HUES64 (cell line): Measurements from ENCODE around the gene TXNDC2.

Experiments
- H3K27ac ChIP-seq: 2 replicates; pipeline ENCODE4 v1.7.0; 2013; ENCODE audit warnings: low read depth, low read length, inconsistent platforms
- H3K27me3 ChIP-seq: 2 replicates; pipeline ENCODE4 v1.6.1; 2013; ENCODE audit warnings: mild to moderate bottlenecking, low read length; ENCODE audit not compliant: insufficient read depth
- H3K36me3 ChIP-seq: 2 replicates; pipeline ENCODE4 v1.6.1; 2013; ENCODE audit warnings: mild to moderate bottlenecking, low read length; ENCODE audit not compliant: insufficient read depth
- H3K4me1 ChIP-seq: 2 replicates; pipeline ENCODE4 v1.6.1; 2013; ENCODE audit warnings: mild to moderate bottlenecking, low read length, moderate library complexity; ENCODE audit not compliant: insufficient read depth
- H3K4me3 ChIP-seq: 2 replicates; pipeline ENCODE4 v1.5.1; 2013; ENCODE audit warnings: mild to moderate bottlenecking, low read length, moderate library complexity
- H3K9ac ChIP-seq: 2 replicates; pipeline ENCODE4 v1.6.1; 2013; ENCODE audit warnings: mild to moderate bottlenecking, low read depth, low read length
- H3K9me3 ChIP-seq: 2 replicates; pipeline ENCODE4 v1.6.1; 2013; ENCODE audit warnings: low read depth, low read length; ENCODE audit not compliant: insufficient read depth
- WGBS: fragments of 150-250, 120-280 bp; methylation state at CpG from one replicate; pipeline ENCODE4 v1.1.7; 2013; ENCODE audit warnings: missing lambda C conversion rate; 5-methylcytosine and 5-hydroxymethylcytosine counted together

Gene TXNDC2

DNA sequence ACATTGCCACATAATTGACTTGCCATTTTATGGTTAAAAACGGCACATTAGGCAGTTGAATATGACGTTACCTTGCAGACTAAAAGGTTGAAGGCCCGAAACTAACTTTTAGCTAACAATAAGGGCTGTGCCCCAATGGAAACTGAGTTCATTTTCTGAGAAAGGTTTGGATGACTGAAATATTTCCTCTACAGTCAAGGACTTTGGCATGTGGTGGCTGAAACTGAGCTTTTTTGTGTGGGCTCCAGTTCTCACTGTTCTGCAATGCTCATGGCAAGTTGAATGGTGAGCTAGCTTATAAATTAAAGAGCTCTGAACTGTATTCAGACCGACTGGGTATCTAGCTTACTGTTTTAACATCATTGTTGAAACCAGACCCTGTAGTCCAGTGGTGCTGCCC lies 23.8 kb upstream of the TXNDC2 start:
- no peak overlapping the region for H3K9ac ChIP-seq
- no peaks in the 10 kb centered on the region for H3K4me1 ChIP-seq
- no peak overlapping the region for H3K4me3 ChIP-seq
- H3K36me3 ChIP-seq = no peaks in the 10 kb centered on the region
- H3K27ac ChIP-seq = no peak overlapping the region
- no peaks in the 10 kb centered on the region for H3K27me3 ChIP-seq
- 92% methylated on average over 4 of the region's 4 CpGs for WGBS
- peaks cover 9% of the 10 kb centered on the region for H3K9me3 ChIP-seq

GRCh38 chr18:9862686-9863085 lies 23.1 kb upstream of the TXNDC2 start:
- Histone ChIP-seq H3K9me3 (peaks cover 9% of the 10 kb centered on the region), H3K36me3 (no peaks in the 10 kb centered on the region)
- WGBS = 76% methylated on average over 3 of the region's 3 CpGs

DNA sequence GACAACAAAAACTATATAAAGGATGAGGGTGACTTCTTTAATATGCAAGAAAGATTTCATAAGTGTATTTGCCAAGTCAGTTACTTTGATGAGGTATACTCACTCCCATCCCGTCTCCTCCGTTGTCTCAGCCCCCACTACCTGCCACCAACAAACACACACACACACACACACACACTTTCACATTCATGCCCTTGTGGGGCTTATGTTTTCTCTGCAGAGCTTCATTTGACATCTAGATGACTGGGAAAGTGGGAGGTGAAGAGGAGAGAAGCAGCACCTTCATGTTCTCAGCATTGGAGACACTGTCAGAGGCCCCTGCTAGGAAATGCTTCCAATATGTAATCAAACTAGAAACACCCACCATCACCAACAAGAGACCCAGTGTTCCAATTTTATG lies 22.5 kb upstream of the TXNDC2 start:
- H3K27ac ChIP-seq = no peak overlapping the region
- H3K9me3 ChIP-seq = peaks cover 9% of the 10 kb centered on the region
- H3K4me1 ChIP-seq = no peaks in the 10 kb centered on the region
- no peak overlapping the region for H3K4me3 ChIP-seq
- no peaks in the 10 kb centered on the region for H3K36me3 ChIP-seq
- WGBS = no CpG with 5 or more reads among the region's 2 CpGs
- no peaks in the 10 kb centered on the region for H3K27me3 ChIP-seq
- no peak overlapping the region for H3K9ac ChIP-seq

More at GRCh38 chr18:9862686-9863085, 23.1 kb upstream of the TXNDC2 start:
- Histone ChIP-seq H3K9ac (no peak overlapping the region), H3K4me3 (no peak overlapping the region), H3K4me1 (no peaks in the 10 kb centered on the region), H3K27ac (no peak overlapping the region), H3K27me3 (no peaks in the 10 kb centered on the region)

GRCh38 chr18:9865764-9866490 lies 19.8 kb upstream of the TXNDC2 start:
- H3K9ac ChIP-seq = no peak overlapping the region
- H3K27ac ChIP-seq = no peak overlapping the region

GRCh38 chr18:9866627-9867026 lies 19.1 kb upstream of the TXNDC2 start:
- H3K9ac ChIP-seq = no peak overlapping the region
- WGBS = 89% methylated on average over 3 of the region's 3 CpGs
- H3K27ac ChIP-seq = no peak overlapping the region
- H3K4me1 ChIP-seq = peaks cover 25% of the 10 kb centered on the region
- H3K36me3 ChIP-seq = no peaks in the 10 kb centered on the region
- no peak overlapping the region for H3K4me3 ChIP-seq
- H3K27me3 ChIP-seq = no peaks in the 10 kb centered on the region
- peaks cover 9% of the 10 kb centered on the region for H3K9me3 ChIP-seq

More at GRCh38 chr18:9865764-9866490, 19.8 kb upstream of the TXNDC2 start:
- Histone ChIP-seq H3K27me3 (no peaks in the 10 kb centered on the region), H3K9me3 (peaks cover 9% of the 10 kb centered on the region), H3K36me3 (no peaks in the 10 kb centered on the region), H3K4me1 (peaks cover 23% of the 10 kb centered on the region), H3K4me3 (no peak overlapping the region)
- 94% methylated on average over 7 of the region's 7 CpGs for WGBS

- no peaks in the 10 kb centered on the region for H3K36me3 ChIP-seq
- no peak overlapping the region for H3K4me3 ChIP-seq
- H3K9ac ChIP-seq = no peak overlapping the region
- no peaks in the 10 kb centered on the region for H3K27me3 ChIP-seq
- H3K27ac ChIP-seq = no peak overlapping the region
- H3K9me3 ChIP-seq = peaks cover 9% of the 10 kb centered on the region
- WGBS = 94% methylated on average over 4 of the region's 4 CpGs
- peaks cover 25% of the 10 kb centered on the region for H3K4me1 ChIP-seq
These were observed 18.6 kb upstream of the TXNDC2 start for GRCh38 chr18:9867071-9867594.

DNA sequence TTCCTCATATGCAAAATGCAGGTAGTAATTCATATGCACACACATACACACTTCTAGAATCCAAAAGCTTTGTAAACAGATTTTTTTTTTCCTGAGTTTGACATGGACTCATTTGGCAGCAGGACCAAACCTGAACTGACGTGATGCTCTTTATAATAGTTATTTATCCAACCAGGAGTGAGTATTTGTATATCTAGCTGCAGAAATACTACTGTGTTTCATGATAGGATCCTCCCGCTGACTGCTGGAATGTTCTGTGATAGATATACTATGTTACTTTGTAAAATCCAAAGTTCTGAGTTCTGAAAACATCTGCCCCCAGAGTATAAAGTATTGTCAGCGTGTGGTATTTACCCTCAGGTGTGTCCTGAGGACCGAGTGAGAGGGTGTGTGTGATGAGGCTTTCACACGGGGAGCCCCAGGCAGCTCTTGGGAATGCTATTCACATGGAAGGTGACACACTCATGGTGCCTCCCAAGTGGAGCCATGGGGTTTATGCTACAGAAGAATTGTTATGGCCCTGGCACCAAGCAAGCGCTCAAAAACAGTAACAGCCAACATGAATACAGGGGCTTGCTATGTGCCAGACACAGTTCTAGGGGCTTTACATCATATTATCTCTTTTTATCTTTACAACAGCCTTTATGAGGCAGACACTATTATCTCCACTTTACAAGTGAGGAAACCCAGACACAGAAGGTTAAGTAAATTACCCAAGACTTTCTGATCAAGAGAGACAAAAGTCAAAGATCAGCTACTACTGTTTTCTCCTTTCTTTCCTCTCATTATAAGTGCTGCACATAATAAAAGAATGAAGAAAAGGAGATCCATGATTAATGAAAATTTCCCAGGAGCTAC lies 16.7 kb upstream of the TXNDC2 start:
- H3K4me3 ChIP-seq = no peak overlapping the region
- H3K9me3 ChIP-seq = peaks cover 9% of the 10 kb centered on the region
- H3K27ac ChIP-seq = peak overlapping the region; percentile 2; the same call in 1 of the 2 replicates
- 60% methylated on average over 6 of the region's 6 CpGs for WGBS
- H3K9ac ChIP-seq = no peak overlapping the region
- no peaks in the 10 kb centered on the region for H3K27me3 ChIP-seq
- no peaks in the 10 kb centered on the region for H3K36me3 ChIP-seq
- peaks cover 25% of the 10 kb centered on the region for H3K4me1 ChIP-seq

- no peaks in the 10 kb centered on the region for H3K36me3 ChIP-seq
- H3K4me1 ChIP-seq = peaks cover 25% of the 10 kb centered on the region
- no peak overlapping the region for H3K4me3 ChIP-seq
- peak overlapping the region; percentile 27; the same call in 1 of the 2 replicates for H3K27ac ChIP-seq
- H3K9ac ChIP-seq = no peak overlapping the region
- H3K27me3 ChIP-seq = no peaks in the 10 kb centered on the region
- peaks cover 9% of the 10 kb centered on the region for H3K9me3 ChIP-seq
- WGBS = 67% methylated on average over 9 of the region's 9 CpGs
These were observed 15.9 kb upstream of the TXNDC2 start for GRCh38 chr18:9869715-9870430.

DNA sequence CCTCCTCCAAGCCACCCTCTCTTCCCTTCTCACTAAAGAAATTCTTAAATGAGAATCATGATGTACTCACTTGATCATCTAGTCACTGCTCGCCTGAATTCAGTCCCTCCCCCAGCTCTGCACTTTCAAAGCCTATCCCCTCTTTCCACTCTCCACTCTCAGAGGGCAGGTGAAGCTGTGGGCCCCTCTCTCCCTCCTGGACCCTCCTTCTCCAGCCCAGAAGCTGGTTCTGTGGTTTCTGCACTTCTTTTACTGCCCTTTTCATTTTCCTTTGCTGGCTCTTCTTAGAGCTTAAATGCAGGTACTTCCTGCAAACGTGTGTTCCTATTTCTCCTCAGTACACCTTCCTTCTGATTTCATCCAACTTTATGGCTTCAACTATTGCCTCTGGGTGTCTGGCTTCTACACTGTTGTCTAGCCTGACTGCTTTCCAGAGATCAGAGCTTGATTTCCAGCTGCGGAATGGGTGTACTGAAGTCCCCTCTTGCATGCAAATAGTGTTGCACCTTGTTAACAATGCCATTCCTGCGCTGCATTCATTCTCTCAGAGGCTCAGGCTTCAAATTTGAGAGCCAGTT lies 15.3 kb upstream of the TXNDC2 start:
- Histone ChIP-seq H3K9ac (no peak overlapping the region), H3K36me3 (no peaks in the 10 kb centered on the region), H3K4me1 (peaks cover 25% of the 10 kb centered on the region), H3K4me3 (no peak overlapping the region), H3K27me3 (no peaks in the 10 kb centered on the region), H3K27ac (no peak overlapping the region), H3K9me3 (peaks cover 9% of the 10 kb centered on the region)
- WGBS = 29% methylated on average over 4 of the region's 4 CpGs

GRCh38 chr18:9871244-9871746 lies 14.5 kb upstream of the TXNDC2 start:
- Histone ChIP-seq H3K9me3 (peaks cover 1% of the 10 kb centered on the region; the same call in 1 of the 2 replicates), H3K4me3 (no peak overlapping the region), H3K9ac (no peak overlapping the region), H3K27me3 (no peaks in the 10 kb centered on the region), H3K36me3 (no peaks in the 10 kb centered on the region), H3K27ac (no peak overlapping the region), H3K4me1 (peaks cover 25% of the 10 kb centered on the region)
- 91% methylated on average over 6 of the region's 6 CpGs for WGBS
